Adrenal gland (tissue), 5 donors: ENCODE results near the gene COLGALT1.

ENCODE experiments used
- CTCF ChIP-seq, 6 experiments: fragments of 450-650 bp in 4 of 6; fragments of 200-600 bp in 2 of 6; sonication (generic) in 1 of 6; IDR thresholded peaks; 1 replicate in 5 of 6; 2 replicates in 1 of 6; pipeline versions ENCODE4 v1.5.1 to v1.8.0; 2016 to 2021; ENCODE audit warnings: antibody characterized with exemption in 6 of 6, mild to moderate bottlenecking in 2 of 6, moderate library complexity in 1 of 6
- POLR2A ChIP-seq, 2 donors: fragments of 450-650 bp; IDR thresholded peaks; one replicate each; pipeline ENCODE4 v1.6.1; 2017; ENCODE audit warnings: antibody characterized with exemption in 2 of 2, mild to moderate bottlenecking in 2 of 2, moderate library complexity in 1 of 2
- donor health status: DM: no; HTN: no; CAD: no.

- TF ChIP-seq CTCF (IDR thresholded peaks at IDR 0.05) (no peak), POLR2A (IDR thresholded peaks at IDR 0.05) (no peak)
These were observed 48.7 kb upstream of the COLGALT1 start for GRCh38 chr19:17506745-17507144.
